Activated T-helper 9 cell treated with anti-CD3 and anti-CD28 coated beads, Interleukin-2, amount 50 U/mL, for 16 hours (primary cell): Measurements from ENCODE around the gene VAV3.

Experiments used
- DNase-seq: peaks from one replicate; pipeline ENCODE4 v3.0.0-alpha.2; 2020; ENCODE audit warnings: low read depth

The VAV3 gene

DNA sequence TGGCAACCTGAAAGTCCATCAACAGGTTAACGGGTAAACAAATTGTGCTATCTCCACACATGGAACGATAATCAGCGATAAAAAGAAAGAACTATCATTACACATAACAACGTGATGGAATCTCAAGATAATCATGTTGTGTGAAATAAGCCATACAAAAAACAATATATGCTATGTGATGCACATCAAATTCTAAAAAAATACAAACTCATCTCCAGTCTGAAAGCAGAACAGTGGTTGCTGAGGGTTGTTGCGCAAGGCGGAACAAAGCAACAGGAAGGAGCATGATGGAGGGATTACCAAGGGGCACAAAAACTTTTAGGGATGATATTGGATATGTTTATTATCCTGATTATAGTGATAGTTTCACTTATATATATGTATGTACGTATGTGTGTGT, 324.8 kb downstream of the VAV3 start:
- no peak for DNase-seq

DNA sequence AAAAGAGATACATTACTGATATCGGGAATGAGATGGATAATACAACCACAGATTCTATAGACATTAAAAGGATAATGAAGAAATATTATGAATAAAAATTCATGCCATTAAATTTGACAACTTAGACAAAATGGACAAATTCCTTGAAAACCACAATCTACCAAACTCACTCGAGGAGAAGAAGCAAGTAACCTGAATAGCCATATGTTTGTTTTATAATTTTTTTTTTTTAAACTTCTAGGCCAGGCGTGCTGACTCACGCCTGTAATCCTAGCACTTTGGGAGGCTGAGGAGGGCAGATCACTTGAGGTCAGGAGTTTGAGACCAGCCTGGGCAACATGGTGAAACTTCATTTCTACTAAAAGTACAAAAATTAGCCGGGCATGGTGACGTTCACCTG, 327.9 kb downstream of the VAV3 start:
- no peak for DNase-seq

DNA sequence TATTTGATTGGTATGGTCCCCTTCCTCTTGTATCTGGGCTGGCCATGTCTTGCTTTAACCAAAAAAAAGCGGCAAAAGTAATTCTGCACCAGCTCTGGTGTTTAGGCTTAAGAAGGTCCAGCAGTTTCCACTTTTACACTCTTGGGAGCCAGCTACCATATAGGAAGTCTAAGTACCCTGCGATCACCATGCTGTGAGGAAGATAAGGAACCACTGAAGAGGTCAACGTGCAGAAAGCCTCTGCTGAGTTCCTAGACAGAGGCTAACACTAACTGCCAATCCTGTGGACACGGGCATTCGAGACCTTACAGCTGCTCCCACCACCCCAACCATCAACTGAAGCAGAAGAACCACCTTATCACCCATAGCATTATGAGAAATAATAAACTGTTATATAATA, 331.4 kb downstream of the VAV3 start:
- no peak for DNase-seq

DNA sequence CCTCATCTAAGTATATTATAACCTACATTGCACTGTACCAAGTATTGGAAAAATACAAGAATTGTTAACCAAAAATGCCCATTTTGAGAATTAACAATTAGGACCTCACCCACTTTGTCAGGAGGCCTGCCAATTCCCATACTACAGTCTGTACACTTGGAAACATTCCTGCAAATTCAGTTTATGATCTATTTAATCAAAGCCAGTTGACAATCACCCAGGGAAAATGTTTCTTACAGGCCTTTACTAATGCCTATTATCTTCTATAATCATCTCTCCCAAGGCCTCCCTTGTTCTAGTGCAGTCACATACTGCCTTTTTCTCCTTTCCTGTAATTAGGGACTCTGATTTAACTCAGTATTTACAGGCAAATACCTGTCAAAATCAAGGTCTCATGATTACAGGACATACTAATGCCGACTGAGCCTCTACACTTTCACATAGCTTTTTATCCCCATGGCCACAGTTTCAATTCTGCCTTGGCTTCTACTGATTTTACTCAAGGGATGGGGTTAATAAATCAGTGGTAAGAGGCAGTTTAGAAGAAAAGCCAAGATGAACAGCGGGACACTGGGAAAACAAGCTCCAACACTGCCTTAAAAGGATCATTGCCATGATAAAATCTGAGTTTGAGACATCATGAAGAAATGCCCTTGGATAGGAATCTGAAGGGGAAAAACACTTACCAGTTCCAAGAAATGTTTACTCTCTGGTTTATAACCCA, 338.7 kb downstream of the VAV3 start:
- no peak for DNase-seq

DNA sequence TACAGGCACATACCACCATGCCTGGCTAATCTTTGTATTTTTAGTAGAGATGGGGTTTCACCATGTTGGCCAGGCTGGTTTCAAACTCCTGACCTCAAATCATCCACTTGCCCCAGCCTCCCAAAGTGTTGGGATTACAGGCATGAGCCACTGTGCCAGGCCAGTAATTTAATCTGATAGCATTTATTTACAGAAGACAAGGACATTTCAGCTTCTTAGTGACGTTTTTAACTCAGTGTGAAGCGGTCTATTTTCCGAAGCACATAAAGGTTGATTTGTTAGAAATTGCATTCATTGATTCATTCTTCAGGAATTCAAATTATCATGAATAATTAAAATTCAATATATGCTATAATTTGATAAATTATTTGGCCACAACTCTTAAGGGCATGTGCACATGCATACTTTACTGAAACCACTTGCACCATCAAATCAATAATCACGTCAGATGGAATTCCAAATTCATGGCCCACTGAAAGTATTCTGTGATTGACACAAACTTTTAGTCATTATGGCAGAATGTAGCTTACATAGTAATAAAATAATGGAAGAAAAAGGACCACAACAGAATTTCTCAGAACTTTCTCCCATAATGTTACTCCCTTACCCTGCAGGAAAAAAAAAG, 339.5 kb downstream of the VAV3 start:
- DNase-seq, result no peak

DNA sequence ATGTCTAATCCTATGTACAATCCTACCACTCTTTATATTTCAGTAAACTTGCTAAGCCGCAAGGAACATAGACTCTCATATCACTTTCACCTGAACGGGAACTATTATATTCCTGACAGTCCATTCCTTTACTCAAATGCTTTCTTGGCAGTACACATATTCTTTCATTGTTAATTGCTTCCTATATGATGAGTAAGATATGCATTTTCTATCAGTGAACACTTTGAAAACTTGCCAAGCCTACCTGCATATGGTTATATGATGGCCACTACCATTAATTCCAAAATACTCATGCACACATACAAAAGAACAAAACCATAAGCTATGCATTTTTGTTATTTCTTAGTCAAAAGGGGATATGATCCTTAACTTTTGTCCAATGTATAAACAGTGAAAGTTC, 341.5 kb downstream of the VAV3 start:
- no peak for DNase-seq

DNA sequence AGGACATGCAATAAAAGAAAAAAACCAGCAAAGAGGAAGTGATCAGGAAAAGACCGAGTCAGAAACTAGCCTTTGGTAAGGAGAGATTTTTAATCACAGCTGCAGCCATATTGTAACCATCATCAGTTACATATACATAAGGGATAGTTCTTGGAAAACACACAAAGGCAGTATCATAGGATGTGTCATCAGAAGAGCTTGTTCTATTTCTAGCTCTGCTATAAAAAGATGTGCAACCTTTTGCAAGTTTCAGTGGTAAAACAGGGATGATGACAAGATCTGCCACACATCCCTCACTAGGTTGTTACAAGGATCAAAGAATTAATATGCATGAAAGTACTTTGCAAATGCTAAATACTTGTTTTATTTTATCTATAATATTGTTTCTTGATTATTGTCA, 342.0 kb downstream of the VAV3 start:
- no peak for DNase-seq

DNA sequence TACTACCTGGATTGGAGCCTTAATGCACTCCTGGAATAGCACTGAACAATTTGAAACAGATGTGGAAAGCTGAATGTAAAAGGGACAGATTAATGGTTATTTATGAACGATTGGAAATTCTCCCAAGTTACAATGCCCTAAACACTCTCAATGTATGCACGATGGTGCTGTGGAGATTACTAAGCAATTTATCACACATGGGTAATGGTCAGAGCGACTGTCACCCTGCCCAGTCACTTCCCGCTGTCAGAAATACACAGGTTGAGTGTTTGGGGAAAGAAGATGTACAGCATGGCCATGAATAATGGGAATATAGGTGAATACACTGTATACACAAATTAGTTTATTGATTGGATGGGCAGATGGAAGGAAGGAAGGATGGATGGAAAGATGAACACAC, 342.4 kb downstream of the VAV3 start:
- DNase-seq, result no peak

DNA sequence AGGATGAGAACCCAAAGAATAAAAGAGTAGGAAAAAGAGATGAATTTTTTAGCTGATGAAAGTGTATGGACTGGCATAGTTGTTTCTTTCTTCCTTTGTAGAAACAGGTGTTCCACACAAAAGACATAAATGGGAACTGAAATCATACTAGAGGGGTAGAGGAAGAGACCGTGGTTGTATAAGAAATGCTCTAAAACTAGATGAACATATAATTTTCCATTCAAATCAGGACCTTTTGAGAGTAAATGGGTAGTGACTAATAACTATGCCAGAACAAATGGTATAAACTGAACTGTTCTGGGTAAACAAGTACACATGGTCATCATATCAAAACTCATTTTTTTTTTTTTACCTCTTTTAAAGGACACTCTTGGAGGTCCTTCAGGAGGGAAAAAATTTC, 344.2 kb downstream of the VAV3 start:
- no peak for DNase-seq

DNA sequence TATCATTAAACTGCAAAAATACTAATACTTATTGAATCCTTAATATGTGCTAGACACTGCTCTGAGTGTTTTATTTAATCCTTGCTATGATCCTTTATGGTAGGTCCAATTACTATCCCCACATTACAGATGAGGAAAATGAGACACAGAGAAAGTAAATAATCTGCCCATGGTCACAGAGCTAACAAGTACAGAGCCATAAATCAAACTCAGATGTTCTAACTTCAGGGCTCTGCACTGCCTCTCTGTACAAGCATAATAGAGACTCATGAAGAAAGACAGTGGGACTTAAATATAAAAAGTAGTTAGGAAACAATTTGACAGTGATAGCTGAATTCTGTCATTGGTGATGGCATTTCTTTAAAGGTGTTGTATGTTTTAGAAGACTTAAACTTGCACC, 346.4 kb downstream of the VAV3 start:
- no peak for DNase-seq

DNA sequence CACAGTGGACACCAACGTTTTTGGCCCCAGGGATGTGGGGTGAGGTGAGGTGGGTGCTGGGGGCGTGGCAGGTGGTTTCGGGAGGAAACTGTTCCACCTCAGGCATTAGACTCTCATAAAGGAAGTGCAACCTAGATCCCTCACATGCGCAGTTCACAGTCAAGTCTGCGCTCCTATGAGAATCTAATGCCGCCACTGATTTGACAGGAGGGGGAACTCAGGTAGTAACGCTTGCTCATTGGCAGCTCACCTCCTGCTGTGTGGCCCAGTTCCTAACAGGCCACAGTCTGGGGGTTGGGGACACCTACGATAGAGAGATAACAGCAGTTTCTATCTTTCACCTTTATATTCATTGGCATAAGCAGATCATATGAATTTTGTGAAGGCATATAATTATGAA, 347.1 kb downstream of the VAV3 start:
- DNase-seq, result no peak

DNA sequence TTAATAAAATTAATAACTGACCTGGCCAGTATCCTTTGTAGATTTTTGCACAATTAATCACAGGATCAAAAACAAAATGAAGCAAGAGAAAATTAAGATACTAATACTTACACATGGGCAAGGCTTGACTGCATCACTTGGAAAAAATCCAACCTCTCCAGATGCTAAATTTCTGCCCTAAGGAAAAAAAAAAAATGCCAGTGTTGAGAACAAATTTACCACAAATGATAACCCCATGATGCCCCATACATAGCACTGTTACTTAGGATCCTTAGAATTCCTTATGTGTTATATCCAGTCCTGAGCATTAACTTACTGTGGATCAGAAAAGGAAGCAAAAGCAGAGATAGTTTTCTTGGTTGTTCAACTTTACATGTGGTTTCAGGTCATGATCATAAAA, 347.5 kb downstream of the VAV3 start:
- no peak for DNase-seq

DNA sequence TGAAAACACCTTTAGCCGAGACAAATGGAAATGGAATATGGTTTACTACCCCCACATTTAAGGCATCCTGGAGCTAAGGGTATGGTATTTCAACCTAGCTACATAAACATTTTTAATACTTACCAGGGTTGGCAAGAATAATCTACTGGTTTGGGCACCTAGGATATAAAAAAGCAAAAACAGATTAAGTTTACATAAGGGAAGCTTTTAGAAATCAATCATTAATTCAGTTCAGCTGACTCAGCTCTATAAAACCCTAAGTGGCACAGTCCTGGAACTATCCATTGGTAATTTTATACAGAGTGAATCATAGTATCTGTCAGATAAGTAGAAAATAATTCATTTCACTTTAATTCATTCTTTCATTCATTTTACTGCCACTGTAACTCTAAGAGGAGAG, 355.2 kb downstream of the VAV3 start:
- no peak for DNase-seq

DNA sequence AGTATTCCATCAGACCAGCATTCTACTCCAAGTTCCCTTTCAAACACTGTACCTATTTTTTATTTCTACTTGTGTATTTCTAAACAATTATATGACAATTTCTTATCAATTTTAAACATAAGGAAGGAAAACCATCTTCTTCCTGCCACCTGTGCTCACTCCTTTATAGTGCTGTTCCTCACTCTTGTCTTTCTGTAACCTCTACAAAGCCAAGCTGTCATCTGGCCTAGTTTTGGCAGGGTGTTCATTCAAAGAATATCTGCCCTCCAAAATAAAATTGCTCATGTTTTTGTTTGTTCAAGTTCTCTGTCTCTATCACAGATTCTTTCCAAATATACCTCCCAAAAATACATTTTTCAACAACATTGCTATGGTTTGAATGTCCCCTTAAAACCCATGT, 360.2 kb downstream of the VAV3 start:
- DNase-seq, result no peak

DNA sequence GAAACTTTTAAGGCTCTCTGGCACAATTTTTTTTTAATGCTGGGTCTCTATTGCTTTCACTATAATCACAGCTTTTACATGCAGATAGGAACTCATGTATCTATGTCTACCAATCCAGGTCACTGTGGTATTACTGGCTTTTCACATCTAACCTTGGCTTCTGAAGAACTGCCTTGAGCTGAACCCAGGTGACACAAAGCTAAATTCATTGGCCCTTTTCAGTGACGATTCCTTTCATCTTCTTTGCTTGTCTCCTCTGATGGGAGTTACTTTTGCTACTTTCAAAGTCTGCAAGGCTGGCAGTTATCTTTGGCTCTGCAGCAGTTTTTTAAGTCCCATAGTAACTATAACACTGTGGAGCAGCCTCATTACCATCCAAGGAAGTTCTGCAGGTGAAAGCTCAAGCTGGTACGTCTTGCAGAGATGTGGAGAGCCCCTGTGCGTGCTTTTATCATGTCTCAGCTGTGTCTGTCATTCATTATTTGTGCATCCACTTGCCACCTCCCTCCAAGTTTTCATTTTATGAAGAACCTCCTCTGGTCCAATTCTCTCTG, 364.3 kb downstream of the VAV3 start:
- no peak for DNase-seq

DNA sequence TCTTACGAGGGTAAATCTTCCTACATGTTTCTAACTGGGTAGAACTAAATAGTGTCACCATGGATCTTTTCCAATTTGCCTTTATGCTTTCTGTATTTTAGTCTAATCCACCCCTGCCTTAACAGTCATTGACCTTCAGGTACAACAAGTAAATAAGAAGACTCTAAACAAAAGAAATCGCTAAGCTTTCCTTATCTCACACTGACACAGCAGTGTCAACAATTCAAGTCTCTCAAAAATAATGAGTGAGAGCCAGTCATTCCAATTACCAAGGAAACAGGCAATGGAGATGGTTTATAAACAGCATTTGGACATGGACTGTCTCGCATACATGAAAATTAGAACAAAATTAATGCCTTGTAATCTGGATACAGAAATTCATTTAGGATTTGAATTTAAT, 365.8 kb downstream of the VAV3 start:
- no peak for DNase-seq

DNA sequence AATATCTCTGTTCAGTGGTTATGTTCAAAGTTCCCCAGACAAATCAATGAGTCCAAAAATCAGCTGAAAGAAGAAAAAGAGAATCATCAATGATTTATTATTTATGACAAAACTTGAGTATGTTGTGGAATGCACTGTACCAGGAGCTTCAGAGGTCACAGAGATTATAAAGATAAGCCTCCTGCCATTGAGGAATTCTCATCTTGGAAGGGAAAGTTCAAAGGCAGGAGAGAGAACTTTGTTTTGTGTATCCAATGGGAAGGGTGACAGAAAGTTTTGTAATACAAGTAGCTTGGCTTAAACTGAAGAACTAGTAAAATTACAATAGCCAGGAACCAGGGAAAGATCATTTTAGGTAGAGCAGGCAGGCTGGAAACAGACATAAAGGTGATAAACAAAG, 367.7 kb downstream of the VAV3 start:
- no peak for DNase-seq

DNA sequence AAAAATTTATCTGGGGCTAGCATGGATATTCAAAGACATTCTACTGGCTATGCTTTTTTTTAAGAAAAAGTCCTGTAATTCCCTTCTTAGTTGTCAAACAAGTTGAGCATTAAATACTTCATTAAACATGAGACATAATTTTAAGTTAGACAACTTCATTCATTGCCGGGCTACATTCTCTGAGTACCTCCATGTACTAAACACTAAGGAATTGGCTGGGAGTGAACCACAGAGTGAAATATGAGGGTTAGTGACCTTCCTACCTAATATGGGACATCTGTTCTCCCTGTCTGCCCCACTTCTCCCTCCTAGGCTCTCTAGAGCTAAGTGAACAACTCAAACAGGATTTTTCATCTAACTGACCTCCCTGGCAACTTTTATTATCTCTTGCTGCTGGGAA, 370.4 kb downstream of the VAV3 start:
- no peak for DNase-seq

DNA sequence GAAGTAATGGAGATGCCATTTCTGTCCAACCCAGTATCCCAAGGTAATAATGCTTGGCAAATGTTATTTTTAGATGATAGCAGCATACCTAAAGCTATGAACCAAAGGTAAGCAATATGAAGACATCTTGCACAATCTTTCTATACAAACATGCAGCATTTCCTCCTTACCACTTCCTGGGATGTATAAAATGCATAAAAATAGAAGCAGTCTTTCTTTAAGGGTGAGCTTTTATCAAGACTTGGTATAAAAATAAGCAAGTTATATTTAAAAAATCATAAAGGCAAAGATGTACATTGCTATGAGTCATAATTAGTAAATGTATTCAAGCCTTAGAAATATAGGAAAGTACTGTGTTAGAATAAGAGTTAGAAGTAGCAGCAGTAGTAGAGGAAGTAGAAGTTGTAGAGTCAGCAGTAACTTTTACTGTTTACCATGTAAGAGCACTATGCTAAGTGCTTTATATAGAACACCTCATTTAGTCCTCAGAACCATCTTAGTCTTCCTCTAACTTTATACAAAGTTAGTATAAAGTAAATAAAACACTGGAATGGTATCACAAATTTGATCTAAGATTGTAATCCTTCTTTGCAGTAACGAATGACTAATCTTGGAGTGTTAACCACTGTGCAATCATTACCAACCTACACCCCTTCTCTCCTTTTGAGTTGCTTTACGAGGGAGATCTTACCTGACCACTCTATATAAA, 371.3 kb downstream of the VAV3 start:
- DNase-seq, result no peak

DNA sequence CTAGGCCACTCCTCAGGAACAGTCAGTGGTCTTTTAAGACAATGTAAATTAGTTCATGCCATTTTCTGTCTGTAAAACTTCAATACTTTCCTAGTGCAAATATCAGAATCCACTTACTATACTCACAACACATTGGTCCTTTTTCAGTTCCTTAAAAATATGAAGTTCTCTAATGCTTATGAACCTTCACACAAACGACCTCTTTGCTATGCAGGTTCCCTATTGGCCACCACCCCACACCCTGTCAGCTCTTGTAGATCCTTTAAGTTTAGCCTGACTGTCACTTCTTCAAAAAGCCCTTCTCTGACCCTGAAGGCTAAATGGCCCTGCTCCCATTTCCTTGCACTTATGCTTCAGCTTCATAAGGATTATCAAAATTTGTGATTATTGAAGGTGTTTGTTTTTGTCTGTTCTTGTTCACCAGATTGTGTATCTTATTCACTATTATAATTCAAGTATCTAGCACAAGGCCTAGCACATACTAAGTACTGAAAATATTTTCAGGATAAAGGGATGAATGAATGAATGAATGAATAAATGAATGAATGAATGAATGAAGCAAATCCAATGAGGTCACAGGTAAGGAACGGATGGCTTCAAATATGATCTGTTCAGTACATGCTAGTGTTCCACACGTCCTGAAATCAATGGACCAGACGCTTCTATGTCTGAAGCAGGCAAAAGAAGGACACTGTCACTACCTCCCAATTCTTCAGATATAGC, 373.9 kb downstream of the VAV3 start:
- no peak for DNase-seq

DNA sequence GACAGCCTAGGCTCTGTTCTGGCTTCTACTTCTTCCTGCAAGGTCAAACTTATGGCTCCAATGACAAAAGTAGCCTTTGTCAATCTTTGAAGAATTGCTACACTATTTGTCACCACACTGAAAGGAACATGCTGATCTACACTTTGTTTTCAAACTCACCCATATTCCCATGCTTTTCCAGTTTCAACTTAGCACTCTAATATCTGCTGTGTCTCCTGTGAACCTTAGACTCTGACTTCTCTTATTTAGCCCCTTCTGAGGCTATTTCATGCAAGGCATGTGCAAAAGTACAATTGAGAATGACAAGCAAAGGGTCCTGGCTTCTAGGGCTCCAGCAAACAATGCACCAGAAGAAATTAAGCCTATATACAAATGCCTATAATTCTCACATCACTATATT, 374.9 kb downstream of the VAV3 start:
- DNase-seq, result no peak

DNA sequence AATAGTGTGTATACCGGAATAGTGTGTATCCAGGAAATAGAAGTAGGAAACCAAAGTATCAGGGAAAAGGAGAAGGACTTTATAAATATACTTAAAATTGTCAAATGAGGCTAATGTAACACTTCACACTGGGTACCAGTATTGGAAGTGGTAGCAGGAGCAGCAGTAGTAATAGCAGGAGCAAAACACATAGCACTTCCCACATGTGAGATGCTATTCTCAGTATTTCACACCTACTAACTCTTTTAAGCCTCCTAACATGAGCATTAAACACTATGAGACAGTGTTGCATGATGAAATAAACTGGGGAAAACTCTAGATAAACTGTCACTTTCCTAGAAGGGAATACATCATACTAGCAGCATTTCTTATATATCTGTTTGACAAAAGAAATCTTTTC, 376.7 kb downstream of the VAV3 start:
- no peak for DNase-seq

DNA sequence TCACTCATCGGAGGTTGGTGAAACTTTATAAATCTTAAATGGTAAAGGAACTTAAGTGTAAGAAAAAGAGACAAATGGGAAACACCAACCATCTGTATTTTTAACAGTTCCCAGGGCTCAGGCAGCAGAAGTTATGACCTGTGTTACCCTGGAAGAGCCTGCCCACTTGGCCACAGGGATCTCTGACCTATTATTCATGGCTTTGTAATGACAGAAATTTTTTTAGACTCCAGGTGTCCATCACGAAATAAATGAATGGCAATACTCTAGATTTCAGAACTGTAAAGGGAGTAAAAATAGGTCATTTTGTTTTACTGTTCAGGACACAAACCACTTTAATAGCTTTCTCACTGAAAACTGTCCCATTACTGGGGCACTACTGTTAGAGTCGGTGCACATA, 389.8 kb downstream of the VAV3 start:
- no peak for DNase-seq
